ENCODE data around the gene CDH24.

The CDH24 gene

DNA sequence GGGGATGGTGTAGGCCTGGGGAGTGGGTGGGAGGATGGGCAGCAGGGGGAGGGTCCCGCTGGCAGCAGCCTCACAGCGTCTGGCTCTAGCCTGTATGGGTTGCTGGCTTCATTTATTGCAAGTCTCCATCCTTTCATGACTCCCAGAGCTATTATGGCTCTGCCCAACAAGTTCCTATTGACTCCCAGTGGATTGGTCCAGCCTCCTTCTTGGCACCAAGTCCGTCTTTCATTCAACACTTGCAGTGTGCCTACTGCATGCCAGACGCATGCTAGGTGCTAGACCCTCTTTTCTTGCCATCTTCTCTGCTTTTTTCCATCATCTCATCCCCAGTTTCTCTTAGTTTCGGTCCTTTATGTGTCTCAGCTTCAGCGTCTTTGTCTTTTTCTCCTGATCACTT lies 14.2 kb downstream of the CDH24 start:
- FAIRE-seq: no peak

DNA sequence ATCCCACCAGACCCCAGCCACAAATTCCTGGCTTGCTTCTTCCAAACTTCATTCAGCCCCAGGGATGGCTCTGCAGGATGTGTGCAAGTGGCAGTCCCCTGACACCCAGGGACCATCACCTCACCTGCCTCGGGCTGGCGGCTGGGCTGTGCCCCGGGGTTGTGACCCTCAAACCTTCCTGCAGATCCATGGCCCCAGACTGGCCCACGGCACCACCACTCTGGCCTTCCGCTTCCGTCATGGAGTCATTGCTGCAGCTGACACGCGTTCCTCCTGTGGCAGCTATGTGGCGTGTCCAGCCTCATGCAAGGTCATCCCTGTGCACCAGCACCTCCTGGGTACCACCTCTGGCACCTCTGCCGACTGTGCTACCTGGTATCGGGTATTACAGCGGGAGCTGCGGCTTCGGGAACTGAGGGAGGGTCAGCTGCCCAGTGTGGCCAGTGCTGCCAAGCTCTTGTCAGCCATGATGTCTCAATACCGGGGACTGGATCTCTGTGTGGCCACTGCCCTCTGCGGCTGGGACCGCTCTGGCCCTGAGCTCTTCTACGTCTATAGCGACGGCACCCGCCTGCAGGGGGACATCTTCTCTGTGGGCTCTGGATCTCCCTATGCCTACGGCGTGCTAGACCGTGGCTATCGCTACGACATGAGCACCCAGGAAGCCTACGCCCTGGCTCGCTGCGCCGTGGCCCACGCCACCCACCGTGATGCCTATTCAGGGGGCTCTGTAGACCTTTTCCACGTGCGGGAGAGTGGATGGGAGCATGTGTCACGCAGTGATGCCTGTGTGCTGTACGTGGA lies 15.0 kb downstream of the CDH24 start, which contains the start of gene PSMB11:
Gene PSMB11 (plus strand): TSS at position 51 of the 804 bp plus-strand sequence. CDS start 14 bp downstream, at position 65.
- FAIRE-seq: no peak

DNA sequence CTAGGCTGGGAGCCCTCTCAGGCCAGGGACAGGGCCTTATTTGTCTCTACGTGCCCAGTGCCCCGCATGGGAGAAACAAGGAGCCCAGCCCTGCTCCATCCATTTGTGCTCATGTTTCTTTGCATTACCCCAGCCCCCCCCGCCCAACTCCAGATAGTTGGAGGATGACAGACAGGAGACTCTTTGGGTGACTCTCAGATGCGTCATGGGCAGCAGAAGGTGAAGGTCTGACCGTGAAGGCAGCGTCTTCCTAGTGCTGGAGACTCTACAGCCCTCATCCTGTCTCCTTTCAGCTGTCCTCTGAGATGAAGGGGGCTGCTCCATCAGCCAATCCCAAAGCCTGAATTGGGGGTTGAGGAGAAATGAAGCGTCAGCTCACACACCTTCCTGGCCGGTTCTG lies 15.6 kb downstream of the CDH24 start:
- FAIRE-seq: no peak

DNA sequence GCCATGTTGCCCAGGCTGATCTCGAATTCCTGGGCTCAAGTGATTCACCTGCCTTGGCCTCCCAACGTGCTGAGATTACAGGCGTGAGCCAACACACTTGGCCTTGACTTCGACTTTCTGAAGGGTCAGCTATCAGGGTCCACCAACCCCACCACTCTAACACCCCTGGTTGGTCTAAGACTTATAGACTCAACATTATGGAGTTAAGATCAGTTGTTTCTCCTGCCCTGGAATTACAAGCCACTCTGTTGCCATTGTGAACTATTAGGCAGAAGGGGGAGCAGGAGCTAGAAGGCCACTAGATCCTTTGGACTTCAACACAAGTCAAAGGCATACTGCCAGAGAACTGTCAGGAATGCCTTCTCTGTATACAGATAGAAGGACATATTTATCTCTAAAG lies 17.2 kb downstream of the CDH24 start:
- no peak for FAIRE-seq

DNA sequence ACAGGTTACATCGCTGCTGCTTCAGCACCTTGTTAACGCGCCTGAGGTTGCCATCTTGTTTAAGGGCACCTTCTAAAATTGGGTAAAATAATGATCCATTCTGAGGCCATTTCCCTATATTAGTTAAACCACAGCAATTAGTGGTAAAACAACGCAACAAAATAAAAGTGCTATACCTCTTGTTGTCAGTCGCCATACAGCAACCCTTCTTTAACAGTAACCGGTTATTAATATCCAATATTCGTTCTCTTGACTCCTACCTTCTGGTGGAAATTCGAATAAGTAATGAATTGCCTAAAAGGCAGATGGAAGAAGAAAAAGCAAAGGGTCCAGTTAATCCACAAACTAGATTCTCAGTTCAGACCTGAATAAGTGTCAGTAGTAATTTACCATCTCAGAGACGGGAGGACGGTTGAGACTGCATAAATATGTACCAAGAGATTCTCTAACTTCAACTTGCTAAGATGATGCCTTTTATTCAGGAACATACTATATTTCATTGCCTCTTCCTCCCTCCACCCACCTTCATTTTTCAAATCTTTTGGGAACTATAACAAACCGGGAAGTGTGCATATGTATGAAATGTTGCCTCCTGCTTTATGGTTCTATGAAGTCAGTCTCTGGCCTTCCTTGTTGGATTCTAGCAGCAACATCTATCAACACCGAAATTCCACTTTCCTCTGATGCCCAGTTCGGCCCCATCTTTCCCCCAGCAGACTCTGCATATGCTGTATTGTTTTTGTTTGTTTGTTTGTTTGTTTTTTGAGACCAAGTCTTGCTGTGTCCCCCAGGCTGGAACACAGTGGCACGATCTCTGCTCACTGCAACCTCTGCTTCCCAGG lies 21.8 kb downstream of the CDH24 start:
- no peak for FAIRE-seq

DNA sequence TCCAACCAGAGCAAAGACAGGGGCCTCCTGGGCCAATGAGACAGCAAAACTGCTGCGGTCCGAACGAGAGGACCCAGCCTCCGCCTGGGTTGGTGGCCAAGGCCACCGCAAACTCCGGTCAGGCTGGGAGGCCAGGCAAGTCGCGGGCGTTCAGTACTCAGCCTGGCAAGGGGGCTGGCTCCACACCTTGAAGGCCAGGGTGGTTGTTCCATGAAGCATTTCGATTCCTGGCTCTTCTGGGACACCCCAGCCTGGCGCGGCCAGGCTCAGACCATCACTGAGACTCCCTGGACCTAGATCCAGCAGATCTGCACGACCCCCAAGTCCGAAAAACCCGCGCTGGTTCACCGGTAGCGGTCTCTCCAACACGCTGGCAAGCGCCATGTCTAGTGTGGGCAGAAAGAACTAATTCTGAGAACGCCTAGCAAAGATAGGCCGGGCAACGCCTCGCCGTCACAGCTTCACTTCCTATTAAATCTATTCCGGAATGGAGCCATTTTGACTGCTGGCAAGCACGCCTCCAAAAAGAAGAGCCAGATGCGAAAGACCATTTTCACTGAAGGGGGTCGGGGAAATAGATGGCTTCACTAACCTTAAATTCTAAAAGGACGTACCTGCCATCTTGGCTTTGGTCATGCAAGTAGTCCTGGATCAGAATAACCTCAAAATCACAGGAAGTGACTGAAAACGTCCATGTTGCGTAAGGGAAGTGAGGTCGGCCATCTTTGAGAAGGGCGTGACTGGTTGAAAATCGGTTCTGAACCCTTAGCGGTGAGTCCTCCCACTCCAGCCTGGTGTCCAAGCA lies 22.6 kb downstream of the CDH24 start, which contains the start of gene PSMB5:
Gene PSMB5 (minus strand): TSS at position 403 of the 805 bp plus-strand sequence. CDS start 19 bp downstream, at position 384.
- FAIRE-seq: peak; percentile 83

DNA sequence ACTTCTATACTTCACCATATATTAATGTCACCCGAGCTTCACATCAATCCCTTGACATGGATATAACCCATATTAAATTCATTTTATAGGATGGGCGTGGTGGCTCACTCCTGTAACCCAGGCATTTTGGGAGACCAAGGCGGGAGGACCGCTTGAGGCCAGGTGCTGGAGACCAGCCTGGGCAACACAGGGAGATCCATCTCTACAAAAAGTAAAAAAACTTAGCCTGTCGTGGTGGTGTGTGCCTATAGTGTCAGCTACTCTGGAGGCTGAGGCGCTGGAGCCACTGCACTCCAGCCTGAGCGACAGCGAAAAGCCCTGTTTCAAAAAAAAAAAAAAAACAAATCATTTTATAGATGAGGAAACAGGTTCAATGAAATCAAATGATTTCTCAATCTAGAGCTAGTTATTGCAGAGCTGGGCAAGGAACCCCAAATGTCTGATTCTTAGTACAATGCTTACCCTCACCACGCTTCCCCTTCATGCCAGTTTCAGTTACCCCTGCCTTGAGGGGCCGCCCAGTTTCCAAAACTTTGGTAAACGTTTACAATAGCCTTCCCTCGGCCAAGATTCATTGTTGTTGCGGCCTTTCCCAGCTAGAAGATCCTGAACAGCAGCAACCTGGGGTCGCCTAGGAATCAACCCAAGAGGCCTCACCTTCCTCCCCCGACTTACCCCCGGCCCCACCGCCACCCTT lies 23.4 kb downstream of the CDH24 start:
- FAIRE-seq: no peak

DNA sequence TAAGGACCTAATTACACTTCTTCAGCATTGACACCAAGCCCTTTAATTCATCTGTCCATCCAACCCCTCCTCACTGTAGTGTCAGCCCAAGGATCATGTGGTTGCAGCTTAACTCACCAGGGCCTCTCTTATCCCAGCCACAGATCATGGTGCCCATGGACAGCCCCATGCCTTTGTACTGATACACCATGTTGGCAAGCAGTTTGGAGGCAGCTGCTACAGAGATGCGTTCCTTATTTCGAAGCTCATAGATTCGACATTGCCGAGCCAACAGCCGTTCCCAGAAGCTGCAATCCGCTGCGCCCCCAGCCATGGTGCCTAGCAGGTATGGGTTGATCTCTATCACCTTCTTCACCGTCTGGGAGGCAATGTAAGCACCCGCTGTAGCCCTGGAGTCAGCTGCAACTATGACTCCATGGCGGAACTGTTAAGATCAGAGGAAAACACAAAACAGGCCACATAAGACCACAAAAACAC lies 24.0 kb downstream of the CDH24 start:
- FAIRE-seq: no peak

DNA sequence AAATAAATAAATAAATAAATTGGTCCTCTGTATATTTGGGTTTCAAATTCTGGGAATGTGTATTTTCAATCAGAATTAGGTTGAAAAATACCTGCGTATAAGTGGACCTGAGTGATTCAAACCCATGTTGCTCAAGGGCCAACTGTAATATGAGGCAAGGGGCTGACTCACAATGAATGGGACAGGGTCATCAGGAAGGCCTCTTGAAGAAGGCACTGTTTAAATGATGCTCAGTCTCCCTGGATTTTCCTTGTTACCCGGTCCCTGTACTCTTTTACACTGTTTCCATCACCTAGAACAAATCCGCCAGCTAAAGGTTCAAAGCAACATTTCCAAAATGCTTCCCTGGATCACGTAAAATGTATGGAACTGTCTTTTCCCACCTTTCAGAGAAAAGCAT lies 26.4 kb downstream of the CDH24 start:
- FAIRE-seq: no peak

DNA sequence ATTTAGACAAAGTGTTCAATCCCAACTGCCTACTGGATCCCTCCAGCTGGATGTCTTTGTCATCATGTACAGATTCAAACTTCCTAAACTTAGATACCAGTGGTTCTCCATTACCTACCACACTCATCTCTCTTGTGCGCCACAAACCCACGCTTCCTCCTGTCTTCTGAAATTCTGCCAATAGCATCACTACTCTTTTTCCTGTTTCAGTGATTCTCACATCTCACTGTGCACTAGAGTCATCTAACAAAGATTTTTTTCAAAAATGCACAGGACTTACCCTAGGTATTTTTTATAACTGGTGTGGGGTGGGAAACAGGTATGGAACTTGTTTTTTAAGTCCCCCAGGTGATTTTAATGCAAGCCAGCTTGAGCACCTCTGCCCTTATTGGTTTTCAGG lies 28.5 kb downstream of the CDH24 start:
- no peak for FAIRE-seq

DNA sequence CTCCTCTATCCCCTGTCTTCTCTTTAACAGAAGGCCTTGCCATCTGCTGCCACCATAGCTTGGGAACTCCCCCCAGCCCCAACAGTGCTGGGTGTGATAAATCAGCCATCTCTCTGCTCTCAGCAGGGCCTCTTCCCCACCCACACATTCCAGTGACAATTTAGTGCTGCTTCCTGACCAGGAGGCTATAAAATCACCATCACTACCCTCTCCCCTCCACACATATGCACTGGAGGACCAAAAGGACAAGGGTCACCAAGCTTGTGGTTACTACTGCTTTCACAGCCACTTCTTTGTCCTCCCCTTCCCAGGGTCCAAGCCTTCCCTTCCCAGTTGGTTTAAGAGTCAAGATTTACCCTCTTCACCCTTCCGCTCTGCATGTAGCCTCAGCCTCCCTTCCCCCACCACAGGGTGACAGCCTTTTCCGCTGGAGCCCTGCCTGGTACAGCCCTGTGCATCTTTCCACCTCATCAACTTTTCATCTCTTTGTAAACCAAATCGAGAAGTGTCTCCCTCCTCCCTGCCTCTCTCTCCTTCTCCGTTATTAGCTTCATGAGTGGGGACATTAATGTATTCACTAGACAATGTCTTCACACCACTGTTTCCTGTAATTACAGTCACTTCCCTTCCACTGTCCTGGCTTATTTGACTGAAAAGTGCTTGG lies 32.0 kb downstream of the CDH24 start:
- no peak for FAIRE-seq

DNA sequence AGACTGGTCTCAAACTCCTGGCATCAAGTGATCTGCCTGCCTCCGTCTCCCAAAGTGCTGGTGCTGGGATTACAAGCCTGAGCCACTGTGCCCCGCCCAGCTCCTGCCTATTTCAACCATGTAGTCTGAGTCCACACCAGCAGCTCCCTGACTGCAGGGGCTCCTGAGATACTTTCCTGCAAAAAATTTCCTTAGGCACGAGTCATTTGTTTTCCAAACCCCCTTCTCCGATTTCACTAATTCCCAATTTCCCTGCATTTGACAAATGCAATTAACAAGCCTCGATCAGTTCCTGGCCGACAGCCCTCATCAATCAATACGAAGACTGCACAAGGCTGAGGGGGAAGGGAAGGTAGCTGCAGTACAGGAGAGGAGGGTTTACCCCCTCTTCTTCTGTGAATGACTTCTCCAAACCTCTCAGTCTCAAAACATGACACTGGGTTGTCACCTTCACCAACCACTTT lies 32.7 kb downstream of the CDH24 start:
- FAIRE-seq: no peak

DNA sequence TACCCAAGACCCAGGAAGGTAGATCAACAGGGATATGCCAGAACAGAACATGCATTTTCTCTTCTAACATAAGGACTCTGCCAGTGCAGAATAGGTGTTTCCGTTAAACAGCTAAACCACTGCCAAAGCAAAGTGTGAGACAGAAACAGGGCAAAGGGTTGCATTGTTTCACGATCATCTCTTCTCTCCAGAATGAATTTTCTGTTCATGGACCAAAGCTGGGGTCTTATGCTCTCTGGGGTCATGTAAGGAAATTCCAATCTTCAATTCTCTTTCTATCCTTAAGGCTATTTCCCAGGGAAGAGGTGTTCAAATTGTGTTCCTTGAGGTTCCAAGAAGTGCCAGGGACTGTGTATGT lies 33.5 kb downstream of the CDH24 start:
- no peak for FAIRE-seq

DNA sequence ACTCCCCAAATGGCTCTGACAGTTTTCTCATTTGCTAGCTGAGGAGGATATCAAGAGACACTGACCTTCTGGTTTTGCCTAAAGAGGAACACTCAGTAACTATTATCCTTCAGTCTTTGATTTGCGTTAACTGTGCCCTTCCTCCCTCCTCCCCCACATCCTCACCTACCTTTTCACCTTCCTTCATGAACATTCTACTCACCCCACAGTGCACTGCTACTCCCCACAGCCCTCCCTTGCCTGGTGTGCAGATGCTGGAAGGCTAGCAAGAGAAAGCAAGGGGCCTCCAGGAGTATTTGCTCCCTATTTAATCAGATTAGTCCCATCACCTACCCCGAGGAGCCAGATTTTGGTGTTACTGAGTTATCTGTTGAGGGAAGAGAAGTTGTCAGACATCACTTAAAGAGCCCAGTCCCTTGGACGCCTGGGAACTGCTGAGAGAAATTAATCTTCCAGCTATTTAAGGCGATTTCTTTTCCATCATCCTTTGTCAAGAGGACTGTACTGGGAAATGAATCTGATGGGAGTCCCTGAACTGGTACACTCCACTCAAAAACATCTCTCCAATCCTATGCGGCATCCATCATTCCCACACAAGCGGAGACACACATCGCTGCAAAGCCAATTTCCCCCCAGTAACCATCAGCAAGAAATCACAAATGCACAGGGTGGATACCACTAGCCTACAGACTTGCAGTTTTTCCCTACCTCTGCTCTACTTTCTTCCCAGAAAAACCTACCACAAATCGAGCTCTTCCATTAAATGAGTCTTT lies 34.1 kb downstream of the CDH24 start:
- no peak for FAIRE-seq

DNA sequence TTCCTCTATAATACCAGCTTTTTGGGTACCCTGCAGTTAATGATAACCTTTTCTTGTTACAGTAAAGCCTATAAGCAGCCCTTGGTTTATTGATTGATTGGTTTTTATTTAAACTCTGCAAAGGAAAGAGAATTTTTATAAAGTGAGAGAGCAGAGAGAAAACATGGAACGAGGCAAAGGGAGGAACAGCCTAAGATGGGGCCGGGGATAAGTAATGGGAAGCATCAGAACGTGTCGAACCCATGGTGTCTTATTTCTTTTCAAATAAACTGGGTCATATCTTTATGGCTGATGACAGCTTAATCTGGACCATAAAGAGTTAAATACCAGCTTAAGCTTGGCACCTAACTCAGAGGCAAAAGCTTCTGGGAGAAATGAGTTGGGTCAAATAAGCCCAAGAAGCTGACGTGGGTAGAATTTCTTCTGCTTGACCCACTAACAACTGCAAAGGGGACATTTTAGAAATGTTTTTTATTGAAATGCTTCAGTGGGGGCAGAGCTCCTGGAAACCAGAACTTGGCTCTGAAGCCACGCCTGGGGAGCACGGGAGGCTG lies 35.4 kb downstream of the CDH24 start:
- FAIRE-seq: no peak

DNA sequence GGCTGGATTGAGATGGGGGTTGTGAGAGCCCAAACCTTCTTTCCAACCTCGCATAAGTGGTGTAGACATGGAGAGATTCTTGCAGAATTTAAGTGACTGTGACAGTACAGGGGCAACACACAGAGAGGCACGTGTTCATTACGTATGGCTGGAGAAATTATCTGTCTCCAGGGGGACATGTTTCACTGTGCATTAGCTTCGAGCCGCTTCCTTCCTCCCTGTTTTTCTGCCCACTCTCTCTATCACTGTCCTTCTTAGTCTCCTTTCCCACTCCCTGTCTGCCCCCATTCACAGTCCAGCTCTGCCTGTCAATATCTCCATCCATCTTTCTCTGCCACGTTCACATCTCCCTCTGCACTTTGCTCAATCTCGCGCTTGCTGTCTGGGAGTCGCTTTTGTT lies 35.9 kb downstream of the CDH24 start:
- no peak for FAIRE-seq

DNA sequence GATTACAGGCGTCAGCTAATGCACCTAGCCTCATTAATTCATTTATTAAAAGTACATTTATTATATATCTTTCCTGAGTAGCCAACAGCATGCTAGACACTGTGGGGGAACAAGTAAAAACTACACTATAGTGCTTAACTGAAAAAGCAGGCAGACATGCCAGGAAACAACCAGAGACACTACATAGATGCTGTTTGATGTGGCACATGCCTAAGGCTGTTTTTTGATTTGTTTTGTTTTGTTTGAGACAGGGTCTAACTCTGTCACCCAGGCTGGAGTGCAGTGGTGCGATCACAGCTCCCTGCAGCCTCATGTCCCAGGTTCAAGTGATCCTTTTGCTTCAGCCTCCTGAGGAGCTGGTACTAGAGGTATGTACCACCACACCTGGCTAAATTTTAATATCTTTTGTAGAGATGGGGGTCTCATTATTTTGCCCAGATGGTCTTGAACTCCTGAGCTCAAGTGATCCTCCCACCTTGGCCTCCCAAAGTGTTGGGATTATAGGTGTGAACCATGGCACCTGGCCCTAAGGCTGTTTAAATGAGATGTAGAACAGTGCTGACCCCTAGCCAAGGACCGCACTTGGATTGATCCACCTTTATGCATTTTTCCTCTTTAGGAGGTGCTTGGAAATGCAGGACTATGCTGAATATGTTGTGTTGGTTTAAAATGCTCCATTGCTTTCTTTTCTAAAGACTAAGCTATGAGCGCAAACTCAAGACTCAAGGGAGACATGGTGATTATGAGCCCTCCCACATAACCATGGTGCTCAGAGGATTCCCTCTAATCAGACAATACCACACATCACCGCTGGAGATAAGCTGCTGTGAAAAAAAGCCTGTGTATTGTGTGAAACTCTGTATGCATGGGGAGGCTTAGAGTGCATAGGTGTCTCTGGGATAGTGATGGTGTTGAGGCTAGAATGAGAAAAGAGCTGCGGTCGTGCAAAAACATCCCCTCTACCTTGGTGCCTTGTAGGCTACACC lies 36.9 kb downstream of the CDH24 start:
- FAIRE-seq: no peak

DNA sequence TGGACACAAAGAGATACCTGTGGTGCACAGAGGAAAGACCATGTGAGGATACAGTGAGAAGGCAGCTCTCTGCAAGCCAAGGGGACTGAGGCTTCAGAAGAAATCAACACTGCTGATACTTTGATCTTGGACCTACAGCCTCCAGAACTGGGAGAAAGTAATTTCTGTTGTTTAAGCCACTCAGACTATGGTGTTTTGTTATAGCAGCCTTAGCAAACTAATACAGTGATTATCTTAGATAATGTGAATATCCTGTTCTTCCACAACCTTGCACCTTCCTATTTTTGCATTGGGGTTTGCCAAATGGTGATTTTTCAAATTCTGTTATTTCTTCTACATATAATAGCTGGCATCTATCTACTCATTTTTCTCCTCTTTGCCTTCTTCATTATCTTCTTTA lies 39.2 kb downstream of the CDH24 start:
- no peak for FAIRE-seq

DNA sequence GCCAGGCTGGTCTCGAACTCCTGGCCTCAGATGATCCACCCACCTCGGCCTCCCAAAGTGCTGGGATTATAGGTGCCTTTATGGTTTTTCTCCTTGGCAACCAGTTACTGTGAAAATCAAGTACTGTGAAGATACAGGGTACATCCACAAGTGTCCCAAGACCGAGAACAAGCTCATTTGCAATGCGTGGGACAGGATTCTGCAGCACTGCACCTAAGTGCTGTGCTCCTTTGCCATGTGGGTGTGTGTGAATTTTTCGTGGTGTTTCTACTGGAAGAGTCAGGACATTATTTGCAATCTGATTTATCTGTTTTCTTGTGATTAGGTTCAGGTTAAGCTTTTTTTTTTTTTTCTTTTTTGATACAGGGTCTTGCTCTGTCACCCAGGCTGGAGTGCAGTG lies 40.2 kb downstream of the CDH24 start:
- no peak for FAIRE-seq
